Measurements from ENCODE around the gene GMDS. TPM values are rescaled to one million over a fixed set of nuclear protein-coding genes. Genes with fewer than 3 reads are reported as not detected.

GMDS gene
- total and polyA plus RNA-seq, 2 of the 4 experiments (the other 2 are of a cell fraction), result 7.3 to 21.9 TPM

DNA sequence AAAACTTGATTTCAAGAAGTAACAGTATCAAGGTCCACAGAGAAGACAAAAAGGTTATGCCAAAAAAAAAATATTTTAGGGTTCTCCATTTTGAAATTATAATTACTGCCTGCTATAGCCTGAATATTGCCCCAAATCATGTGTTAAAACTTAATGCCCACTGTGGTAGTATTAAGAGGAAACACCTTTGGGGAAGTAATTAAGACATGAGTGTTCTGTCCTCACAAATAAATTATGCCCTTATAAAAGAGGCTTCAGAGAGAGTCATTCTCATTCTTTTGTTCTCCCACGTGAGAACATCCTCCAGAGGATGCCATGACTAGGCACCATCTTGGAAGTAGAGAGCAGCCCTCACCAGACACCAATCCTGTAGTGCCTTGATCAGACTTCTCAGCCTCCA, 66.2 kb downstream of the GMDS start:
- dilution Hi-C loops (cut with HindIII; ENCODE audit: low sequenced_read_pairs, unreplicated experiment), result no loop called here
- H2AK5ac ChIP-seq (ENCODE audit: low read depth, low read length), result no peak overlapping the region
- no peak overlapping the region for H3K18ac ChIP-seq (ENCODE audit: low read depth, low read length)
- no peak overlapping the region for H3K4me2 ChIP-seq (ENCODE audit: low read depth, low read length)
- H3K4me3 ChIP-seq (ENCODE audit: insufficient read depth, low read depth, low read length), result no peak overlapping the region
- H3K23ac ChIP-seq (ENCODE audit: low read depth, low read length), result no peak overlapping the region
- no peak overlapping the region for H4K5ac ChIP-seq (ENCODE audit: low read depth, low read length)
- peaks cover 2% of the 10 kb centered on the region; the same call in 1 of the 2 replicates for H3K4me1 ChIP-seq (ENCODE audit: control insufficient read depth, insufficient read depth, low read length)
- H2BK20ac ChIP-seq (ENCODE audit: low read depth, low read length), result no peak overlapping the region
- H2BK15ac ChIP-seq (ENCODE audit: low read depth, low read length), result no peak overlapping the region
- no CpG with 5 or more reads among the region's 1 CpG for WGBS, 2 experiments (ENCODE audit: extremely low coverage in 2 of 2, insufficient read length in 1 of 2)
- POLR2A ChIA-PET (ENCODE audit: unreplicated experiment), result no interaction called here
- H3K9me3 ChIP-seq (ENCODE audit: control insufficient read depth, insufficient read depth, low read length), result peaks cover 4% of the 10 kb centered on the region; the same call in 1 of the 2 replicates
- no TSS peak for BruUV-seq (replicated peaks)
- H2BK120ac ChIP-seq (ENCODE audit: low read depth, low read length), result no peak overlapping the region
- TF ChIP-seq POLR2A (IDR thresholded peaks at IDR 0.05; ENCODE audit: low read depth, low read length) (no peak), CEBPB (IDR thresholded peaks at IDR 0.05; ENCODE audit: low read depth, low read length) (no peak), CHD1 (IDR thresholded peaks at IDR 0.05; ENCODE audit: low read depth, low read length) (no peak), NFE2L2 (IDR thresholded peaks at IDR 0.05; ENCODE audit: low read depth, low read length) (no peak), MAFK (IDR thresholded peaks at IDR 0.05; ENCODE audit: low read depth, low read length) (no peak), RFX5 (IDR thresholded peaks at IDR 0.05; ENCODE audit: low read depth, low read length) (no peak), MAZ (IDR thresholded peaks at IDR 0.05; ENCODE audit: borderline replicate concordance, low read depth, low read length) (no peak), RAD21 (IDR thresholded peaks at IDR 0.05; ENCODE audit: low read length) (no peak), RCOR1 (IDR thresholded peaks at IDR 0.05; ENCODE audit: insufficient replicate concordance, low read length) (no peak), MXI1 (IDR thresholded peaks at IDR 0.05; ENCODE audit: borderline replicate concordance, low read depth, low read length) (no peak), SMC3 (IDR thresholded peaks at IDR 0.05; ENCODE audit: low read depth, low read length) (no peak), FOS (IDR thresholded peaks at IDR 0.05; ENCODE audit: low read depth, low read length) (no peak), BHLHE40 (IDR thresholded peaks at IDR 0.05; ENCODE audit: low read depth, low read length) (no peak)
- TF ChIP-seq, protein P1, sequence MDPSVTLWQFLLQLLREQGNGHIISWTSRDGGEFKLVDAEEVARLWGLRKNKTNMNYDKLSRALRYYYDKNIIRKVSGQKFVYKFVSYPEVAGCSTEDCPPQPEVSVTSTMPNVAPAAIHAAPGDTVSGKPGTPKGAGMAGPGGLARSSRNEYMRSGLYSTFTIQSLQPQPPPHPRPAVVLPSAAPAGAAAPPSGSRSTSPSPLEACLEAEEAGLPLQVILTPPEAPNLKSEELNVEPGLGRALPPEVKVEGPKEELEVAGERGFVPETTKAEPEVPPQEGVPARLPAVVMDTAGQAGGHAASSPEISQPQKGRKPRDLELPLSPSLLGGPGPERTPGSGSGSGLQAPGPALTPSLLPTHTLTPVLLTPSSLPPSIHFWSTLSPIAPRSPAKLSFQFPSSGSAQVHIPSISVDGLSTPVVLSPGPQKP (IDR thresholded peaks at IDR 0.05; ENCODE audit: borderline replicate concordance, low read depth, low read length), result no peak
- TF ChIP-seq, protein P2, sequence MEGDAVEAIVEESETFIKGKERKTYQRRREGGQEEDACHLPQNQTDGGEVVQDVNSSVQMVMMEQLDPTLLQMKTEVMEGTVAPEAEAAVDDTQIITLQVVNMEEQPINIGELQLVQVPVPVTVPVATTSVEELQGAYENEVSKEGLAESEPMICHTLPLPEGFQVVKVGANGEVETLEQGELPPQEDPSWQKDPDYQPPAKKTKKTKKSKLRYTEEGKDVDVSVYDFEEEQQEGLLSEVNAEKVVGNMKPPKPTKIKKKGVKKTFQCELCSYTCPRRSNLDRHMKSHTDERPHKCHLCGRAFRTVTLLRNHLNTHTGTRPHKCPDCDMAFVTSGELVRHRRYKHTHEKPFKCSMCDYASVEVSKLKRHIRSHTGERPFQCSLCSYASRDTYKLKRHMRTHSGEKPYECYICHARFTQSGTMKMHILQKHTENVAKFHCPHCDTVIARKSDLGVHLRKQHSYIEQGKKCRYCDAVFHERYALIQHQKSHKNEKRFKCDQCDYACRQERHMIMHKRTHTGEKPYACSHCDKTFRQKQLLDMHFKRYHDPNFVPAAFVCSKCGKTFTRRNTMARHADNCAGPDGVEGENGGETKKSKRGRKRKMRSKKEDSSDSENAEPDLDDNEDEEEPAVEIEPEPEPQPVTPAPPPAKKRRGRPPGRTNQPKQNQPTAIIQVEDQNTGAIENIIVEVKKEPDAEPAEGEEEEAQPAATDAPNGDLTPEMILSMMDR (conservative IDR thresholded peaks at IDR 0.05; ENCODE audit: low read depth, low read length), result no peak
- TF ChIP-seq, protein P3, sequence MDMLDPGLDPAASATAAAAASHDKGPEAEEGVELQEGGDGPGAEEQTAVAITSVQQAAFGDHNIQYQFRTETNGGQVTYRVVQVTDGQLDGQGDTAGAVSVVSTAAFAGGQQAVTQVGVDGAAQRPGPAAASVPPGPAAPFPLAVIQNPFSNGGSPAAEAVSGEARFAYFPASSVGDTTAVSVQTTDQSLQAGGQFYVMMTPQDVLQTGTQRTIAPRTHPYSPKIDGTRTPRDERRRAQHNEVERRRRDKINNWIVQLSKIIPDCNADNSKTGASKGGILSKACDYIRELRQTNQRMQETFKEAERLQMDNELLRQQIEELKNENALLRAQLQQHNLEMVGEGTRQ (IDR thresholded peaks at IDR 0.05; ENCODE audit: low read depth, low read length), result no peak
- no peak overlapping the region for H3K56ac ChIP-seq (ENCODE audit: extremely low read depth, insufficient read depth, low read length)
- H2AK9ac ChIP-seq (replicated peaks; ENCODE audit: low read depth, low read length, poor library complexity), result no peak overlapping the region
- no peak overlapping the region for H4K8ac ChIP-seq (ENCODE audit: low read depth in 2 of 2, low read length in 2 of 2)
- H3K27ac ChIP-seq (ENCODE audit: insufficient read depth, low read length), result no peak overlapping the region
- in situ Hi-C loops (cut with MboI; ENCODE audit: low sequenced_read_pairs), result no loop called here
- H2BK5ac ChIP-seq (ENCODE audit: low read depth, low read length, poor library complexity, severe bottlenecking), result no peak overlapping the region
- no peak overlapping the region for H3K9ac ChIP-seq (ENCODE audit: low read depth, low read length)
- no peak overlapping the region for H3K14ac ChIP-seq (replicated peaks; ENCODE audit: low read depth, low read length)
- CTCF ChIA-PET, result no interaction called here
- H4K20me1 ChIP-seq (ENCODE audit: insufficient read depth, low read length), result no peaks in the 10 kb centered on the region; the same call in 1 of the 2 replicates
- no peaks in the 10 kb centered on the region for H3K27me3 ChIP-seq (ENCODE audit: control insufficient read depth, insufficient read depth, low read length)
- no peak overlapping the region for H2AFZ ChIP-seq (replicated peaks; ENCODE audit: low read length, poor library complexity)
- peaks cover under 1 to 21% of the 10 kb centered on the region in 2 experiments; a peak in 2 of 4 replicates for H3K79me1 ChIP-seq (ENCODE audit: low read depth in 1 of 2, low read length in 2 of 2)
- intact Hi-C loops (cut with micrococcal nuclease), result no loop called here
- H3K36me3 ChIP-seq (ENCODE audit: control insufficient read depth, insufficient read depth, low read length), result no peaks in the 10 kb centered on the region
- H3K9me1 ChIP-seq (ENCODE audit: insufficient read depth, low read length), result no peaks in the 10 kb centered on the region
- H3K4ac ChIP-seq (ENCODE audit: low read depth, low read length), result no peak overlapping the region
- no peak for DNase-seq
- H4K91ac ChIP-seq (ENCODE audit: insufficient read depth, low read depth, low read length), result no peak overlapping the region
- no peak for ATAC-seq (ENCODE audit: low read depth)
